ENCODE measurements around the gene MAPKAPK2. TPM values are rescaled to one million over a fixed set of nuclear protein-coding genes. Genes with fewer than 3 reads are reported as not detected.

The MAPKAPK2 gene
- total RNA-seq, 2 experiments from 2014 or later: 157 to 166 TPM

DNA sequence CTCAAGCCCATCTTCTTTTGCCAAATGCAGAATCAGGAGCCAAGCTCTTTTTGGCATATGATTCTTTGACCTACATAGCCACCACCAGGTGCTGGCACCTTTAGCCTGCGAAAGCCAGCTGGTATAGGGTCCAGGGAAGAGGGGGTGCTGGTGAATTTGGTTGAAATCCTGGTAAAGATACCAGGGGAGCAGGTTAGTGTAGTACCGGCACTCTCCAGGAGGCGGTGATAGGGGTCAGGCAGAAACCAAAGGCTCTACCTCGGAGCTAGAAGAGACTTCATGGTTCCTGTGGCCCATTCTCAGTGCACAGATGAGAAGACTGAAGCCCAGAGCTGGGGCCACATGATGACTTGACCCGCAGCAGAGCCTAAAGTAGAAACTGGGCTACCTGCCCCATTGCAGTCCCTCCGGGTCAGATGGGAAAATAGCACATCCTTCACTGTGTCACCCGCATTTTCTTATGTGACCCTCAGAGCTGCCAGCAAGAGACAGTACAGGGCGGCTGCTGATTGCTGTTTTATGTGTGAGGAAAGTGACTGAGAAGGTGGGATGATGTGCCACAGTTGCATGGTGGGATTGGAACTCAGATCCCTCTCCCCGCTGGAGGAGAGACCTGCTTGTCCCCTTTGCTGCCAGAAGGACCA lies 49.9 kb downstream of the MAPKAPK2 start:
- intact Hi-C loops (cut with DNase I, micrococcal nuclease): loop anchor here (1.0 to 5.0 kb wide), 10 partner anchors 23 to 248 kb away; partner anchors contain the start of genes IL20 (in 2 of the 2), IL10 (in 1 of the 2) and IL19 (in 1 of the 2)
- Histone ChIP-seq H3K27me3 (ENCODE audit: control insufficient read depth in 1 of 2, insufficient read depth in 2 of 2, low read length in 2 of 2) (no peaks in the 10 kb centered on the region), H3K4me3 (ENCODE audit: low read length) (no peak overlapping the region), H3K4me1 (ENCODE audit: insufficient read depth, low read length) (peaks cover 57% of the 10 kb centered on the region), H3K27ac (ENCODE audit: low read depth in 1 of 2, low read length in 2 of 2) (peak overlapping the region; percentile 19 to 37), H3K36me3 (ENCODE audit: insufficient read depth, low read length) (peaks cover 41% of the 10 kb centered on the region), H3K9me3 (ENCODE audit: control insufficient read depth in 1 of 2, insufficient read depth in 1 of 2, low read length in 2 of 2) (peaks cover 0 to 6% of the 10 kb centered on the region in 2 experiments)
- TF ChIP-seq, protein P1, sequence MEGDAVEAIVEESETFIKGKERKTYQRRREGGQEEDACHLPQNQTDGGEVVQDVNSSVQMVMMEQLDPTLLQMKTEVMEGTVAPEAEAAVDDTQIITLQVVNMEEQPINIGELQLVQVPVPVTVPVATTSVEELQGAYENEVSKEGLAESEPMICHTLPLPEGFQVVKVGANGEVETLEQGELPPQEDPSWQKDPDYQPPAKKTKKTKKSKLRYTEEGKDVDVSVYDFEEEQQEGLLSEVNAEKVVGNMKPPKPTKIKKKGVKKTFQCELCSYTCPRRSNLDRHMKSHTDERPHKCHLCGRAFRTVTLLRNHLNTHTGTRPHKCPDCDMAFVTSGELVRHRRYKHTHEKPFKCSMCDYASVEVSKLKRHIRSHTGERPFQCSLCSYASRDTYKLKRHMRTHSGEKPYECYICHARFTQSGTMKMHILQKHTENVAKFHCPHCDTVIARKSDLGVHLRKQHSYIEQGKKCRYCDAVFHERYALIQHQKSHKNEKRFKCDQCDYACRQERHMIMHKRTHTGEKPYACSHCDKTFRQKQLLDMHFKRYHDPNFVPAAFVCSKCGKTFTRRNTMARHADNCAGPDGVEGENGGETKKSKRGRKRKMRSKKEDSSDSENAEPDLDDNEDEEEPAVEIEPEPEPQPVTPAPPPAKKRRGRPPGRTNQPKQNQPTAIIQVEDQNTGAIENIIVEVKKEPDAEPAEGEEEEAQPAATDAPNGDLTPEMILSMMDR (IDR thresholded peaks at IDR 0.05): peak; percentile 95
- Mint-ChIP-seq H3K27ac (peak overlapping the region; percentile 90), H3K36me3 (ENCODE audit: low read depth) (peaks cover 49% of the 10 kb centered on the region), H3K27me3 (no peaks in the 10 kb centered on the region), H3K4me3 (peak overlapping the region; percentile 6), H3K4me1 (ENCODE audit: low read depth) (peaks cover 55% of the 10 kb centered on the region), H3K9me3 (no peaks in the 10 kb centered on the region)
- peak; percentile 71 to 91 (median 82) for DNase-seq
- ChIA-PET CTCF (interaction anchor here (0.6 to 6.7 kb wide), 49 partner anchors 9 to 765 kb away, joined by 3 to 139 read pairs (median 4); partner anchors contain the start of genes EIF2D, IL19 and IL20), POLR2A (interaction anchor here (0.5 to 4.4 kb wide), 25 partner anchors 8 to 248 kb away, joined by 3 to 91 read pairs (median 4); partner anchors contain the start of genes FCMR and IL19)
- ATAC-seq (ENCODE audit: poor library complexity): peak; percentile 68

DNA sequence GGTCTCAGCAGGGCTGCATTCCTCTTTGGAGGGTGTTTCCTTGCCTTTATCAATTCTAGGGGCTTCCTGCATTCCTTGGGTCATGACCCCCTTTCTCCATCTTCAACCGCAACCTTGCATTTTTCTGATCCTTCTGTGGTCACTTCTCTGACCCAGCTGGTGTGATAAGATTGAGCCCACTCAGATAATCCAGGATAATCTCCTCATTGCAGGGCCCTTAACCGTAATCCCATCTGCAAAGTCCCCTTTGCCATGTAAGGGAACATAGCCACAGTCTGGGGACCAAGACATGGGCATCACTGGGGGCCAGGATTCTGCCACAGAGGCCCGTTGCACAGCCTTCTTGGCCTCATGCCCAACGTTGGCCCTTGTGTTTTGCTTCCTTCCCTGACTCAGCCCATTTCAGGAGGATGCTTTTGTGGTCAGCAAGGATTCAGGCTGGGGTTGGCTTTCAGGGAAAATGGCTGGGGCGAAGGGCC lies 50.9 kb downstream of the MAPKAPK2 start:
- peaks cover 32% of the 10 kb centered on the region for H3K36me3 ChIP-seq (ENCODE audit: insufficient read depth, low read length)
- H3K4me1 ChIP-seq (ENCODE audit: insufficient read depth, low read length): peaks cover 61% of the 10 kb centered on the region
- H3K9me3 ChIP-seq (ENCODE audit: control insufficient read depth in 1 of 2, insufficient read depth in 1 of 2, low read length in 2 of 2): peaks cover 0 to 6% of the 10 kb centered on the region in 2 experiments
- DNase-seq: no peak
- ChIA-PET POLR2A (interaction anchor here (0.6 to 4.4 kb wide), 19 partner anchors 9 to 307 kb away, joined by 3 to 91 read pairs (median 5); partner anchors contain the start of genes FCMR and IL19), CTCF (interaction anchor here (0.9 to 6.7 kb wide), 18 partner anchors 10 to 244 kb away, joined by 3 to 139 read pairs (median 6); partner anchors contain the start of genes EIF2D, IL19 and IL20)
- intact Hi-C loops (cut with DNase I, micrococcal nuclease): loop anchor here (2.0 to 5.0 kb wide), 3 partner anchors 31 to 247 kb away; partner anchors contain the start of genes IL10 (in 1 of the 2) and IL19 (in 1 of the 2)
- Mint-ChIP-seq H3K9me3 (no peaks in the 10 kb centered on the region), H3K27me3 (no peaks in the 10 kb centered on the region), H3K36me3 (ENCODE audit: low read depth) (peaks cover 40% of the 10 kb centered on the region), H3K27ac (peak overlapping the region; percentile 90), H3K4me1 (ENCODE audit: low read depth) (peaks cover 63% of the 10 kb centered on the region), H3K4me3 (no peak overlapping the region)
- H3K4me3 ChIP-seq (ENCODE audit: low read length): no peak overlapping the region
- peak overlapping the region; percentile 19 to 74 for H3K27ac ChIP-seq (ENCODE audit: low read depth in 1 of 2, low read length in 2 of 2)
- ATAC-seq (ENCODE audit: poor library complexity): no peak
- H3K27me3 ChIP-seq (ENCODE audit: control insufficient read depth in 1 of 2, insufficient read depth in 2 of 2, low read length in 2 of 2): no peaks in the 10 kb centered on the region
- TF ChIP-seq, protein P1 (IDR thresholded peaks at IDR 0.05): no peak

DNA sequence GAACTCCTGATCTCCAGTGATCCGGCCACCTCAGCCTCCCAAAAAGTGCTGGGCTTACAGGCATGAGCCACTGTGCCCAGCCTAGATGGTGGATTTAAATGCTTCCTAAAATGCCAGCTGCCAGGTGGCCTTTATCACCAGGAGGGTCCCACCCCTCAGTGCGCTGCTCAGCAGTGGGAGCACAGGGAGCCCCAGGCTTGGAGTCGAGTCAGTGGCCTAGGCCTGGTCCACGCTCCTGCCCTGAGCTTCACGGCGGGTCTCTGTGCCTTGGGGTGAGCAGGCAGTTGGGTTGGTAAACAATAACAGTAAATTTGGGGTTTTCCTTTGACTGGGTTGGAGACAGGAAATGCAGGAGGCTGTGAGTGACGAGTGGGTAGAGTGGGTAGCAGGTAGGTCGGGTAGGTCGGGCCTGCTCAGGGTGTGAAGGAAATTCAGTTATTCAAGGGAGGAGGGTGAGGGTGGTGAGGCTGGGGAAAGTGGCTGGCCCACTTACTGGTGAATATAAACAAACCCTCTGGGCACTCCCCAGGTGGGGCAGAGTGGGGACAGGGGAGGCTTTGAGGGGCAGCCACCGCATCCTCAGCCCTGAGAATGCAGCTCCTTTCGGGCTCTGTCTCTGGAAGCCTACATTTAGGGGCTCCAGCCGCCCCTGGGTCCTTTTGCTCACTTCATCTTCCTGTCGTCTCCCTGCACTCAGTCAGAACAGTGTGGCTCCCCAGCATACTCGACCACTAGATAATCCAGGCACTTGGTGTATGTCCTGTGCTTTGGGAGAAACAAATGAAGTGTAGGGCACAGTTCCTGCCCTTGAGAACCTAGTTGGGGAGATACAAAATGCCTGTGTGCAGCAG lies 52.4 kb downstream of the MAPKAPK2 start:
- peaks cover 75% of the 10 kb centered on the region for H3K4me1 Mint-ChIP-seq (ENCODE audit: low read depth)
- H3K4me3 ChIP-seq (ENCODE audit: low read length): no peak overlapping the region
- peaks cover 61% of the 10 kb centered on the region for H3K4me1 ChIP-seq (ENCODE audit: insufficient read depth, low read length)
- TF ChIP-seq, protein P1 (IDR thresholded peaks at IDR 0.05): no peak
- peak overlapping the region; percentile 65 for H3K4me3 Mint-ChIP-seq
- intact Hi-C loops (cut with DNase I, micrococcal nuclease): loop anchor here in 1 of 2 experiments (5.0 kb wide), 1 partner anchor 35 kb away; the partner anchor contains the start of genes IL10 and IL19
- DNase-seq (peak in 13 of 14 experiments; percentile 30 to 89 (median 53)), ATAC-seq (ENCODE audit: poor library complexity) (peak; percentile 68)
- H3K27ac Mint-ChIP-seq: peak overlapping the region; percentile 90
- H3K9me3 Mint-ChIP-seq: no peaks in the 10 kb centered on the region
- peaks cover 16% of the 10 kb centered on the region for H3K36me3 ChIP-seq (ENCODE audit: insufficient read depth, low read length)
- peak overlapping the region; percentile 55 to 74 for H3K27ac ChIP-seq (ENCODE audit: low read depth in 1 of 2, low read length in 2 of 2)
- peaks cover 0 to 4% of the 10 kb centered on the region in 2 experiments for H3K9me3 ChIP-seq (ENCODE audit: control insufficient read depth in 1 of 2, insufficient read depth in 1 of 2, low read length in 2 of 2)
- no peaks in the 10 kb centered on the region for H3K27me3 Mint-ChIP-seq
- ChIA-PET CTCF (interaction anchor here (0.7 to 6.7 kb wide), 4 partner anchors 11 to 175 kb away, joined by 3 to 139 read pairs (median 30); partner anchors contain the start of gene IL19), POLR2A (interaction anchor here (0.6 to 4.4 kb wide), 11 partner anchors 20 to 185 kb away, joined by 3 to 91 read pairs (median 4); partner anchors contain the start of gene FCMR)
- H3K27me3 ChIP-seq (ENCODE audit: control insufficient read depth in 1 of 2, insufficient read depth in 2 of 2, low read length in 2 of 2): no peaks in the 10 kb centered on the region
- peaks cover 26% of the 10 kb centered on the region for H3K36me3 Mint-ChIP-seq (ENCODE audit: low read depth)

All from CD4-positive, alpha-beta T cell (primary cell).